CMK (cell line): Measurements from ENCODE around the gene THOC6.
"Not testable (repeated sequence)": the region's sequence is repeated elsewhere in the genome, so short reads cannot be mapped to it uniquely, and the experiment has no call there.

Source experiments
- DNase-seq: peaks from one replicate; pipeline ENCODE4 v3.0.0-alpha.2; 2010; ENCODE audit warnings: low read depth

THOC6 gene

DNA sequence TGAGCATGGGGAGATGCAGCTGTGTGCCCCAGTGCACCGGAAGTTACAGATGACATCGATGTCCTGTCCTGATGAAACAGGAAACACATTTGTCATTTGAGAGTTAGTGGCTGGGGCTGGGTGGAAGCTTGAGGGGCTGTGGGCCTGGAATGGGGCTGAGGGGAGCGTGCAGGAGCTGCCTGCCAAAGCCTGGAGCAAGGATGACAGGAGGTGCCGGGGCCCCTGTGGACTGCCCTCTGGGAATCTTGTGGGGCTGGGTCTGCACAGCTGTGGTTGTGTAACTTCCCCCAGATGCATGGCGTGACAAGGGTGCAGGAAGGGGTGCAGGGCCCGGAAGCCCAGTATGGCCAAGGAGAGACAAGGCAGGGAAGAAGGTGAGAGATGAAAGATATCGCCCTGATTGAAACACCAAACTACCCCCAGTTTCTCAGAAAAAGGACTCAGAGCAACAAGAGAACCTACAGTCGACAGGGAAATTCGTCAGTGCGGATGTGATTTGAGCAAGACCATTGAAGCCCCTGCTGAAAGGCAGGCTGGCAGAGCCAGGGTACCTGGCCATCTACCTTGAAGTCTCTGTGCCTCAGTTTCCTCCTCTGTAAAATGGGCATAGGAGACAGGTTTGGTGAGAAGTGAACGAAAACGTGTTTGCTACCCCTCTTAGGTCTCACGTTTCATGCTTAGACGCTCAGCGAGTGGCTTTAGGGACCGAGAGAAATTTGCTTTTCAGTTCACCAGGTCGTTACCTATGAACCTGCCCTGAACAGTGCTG lies 31.3 kb downstream of the THOC6 start:
- DNase-seq: peak; percentile 74

GRCh38 chr16:3055734-3056115 lies 31.9 kb downstream of the THOC6 start:
- not testable (repeated sequence) for DNase-seq

DNA sequence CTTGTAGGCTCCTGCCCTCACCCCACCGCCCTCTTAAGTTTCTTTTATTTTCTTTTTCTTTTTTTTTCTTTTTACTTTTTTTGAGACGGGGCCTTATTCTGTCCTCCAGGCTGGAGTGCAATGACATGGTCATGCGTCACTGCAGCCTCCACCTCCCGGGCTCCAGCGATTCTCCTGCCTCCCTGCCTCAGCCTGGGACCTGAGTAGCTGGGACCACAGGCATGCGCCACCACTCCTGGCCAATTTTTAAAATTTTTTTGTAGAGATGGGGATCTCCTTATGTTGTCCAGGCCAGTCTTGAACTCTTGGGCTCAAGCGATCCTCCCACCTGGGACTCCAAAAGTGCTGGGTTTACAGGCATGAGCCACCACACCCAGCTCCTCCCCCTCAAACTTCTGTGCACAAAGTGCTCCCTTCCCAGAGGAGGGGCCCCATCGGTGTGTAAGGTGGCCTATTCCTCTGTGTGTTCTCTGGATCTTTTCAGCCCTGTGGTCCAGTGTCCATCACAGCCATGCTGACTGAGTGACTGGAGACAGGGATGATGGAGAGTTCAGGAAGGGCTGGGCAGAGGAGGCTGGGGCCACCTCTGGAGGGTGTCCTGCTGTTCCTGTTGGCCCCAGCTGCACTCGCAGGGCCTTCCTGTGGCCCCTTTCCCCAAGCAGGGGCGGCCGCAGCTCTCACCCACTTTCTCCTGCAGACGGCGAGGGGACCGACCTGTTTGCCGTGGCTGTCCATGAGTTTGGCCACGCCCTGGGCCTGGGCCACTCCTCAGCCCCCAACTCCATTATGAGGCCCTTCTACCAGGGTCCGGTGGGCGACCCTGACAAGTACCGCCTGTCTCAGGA lies 32.7 kb downstream of the THOC6 start:
- DNase-seq: no peak

DNA sequence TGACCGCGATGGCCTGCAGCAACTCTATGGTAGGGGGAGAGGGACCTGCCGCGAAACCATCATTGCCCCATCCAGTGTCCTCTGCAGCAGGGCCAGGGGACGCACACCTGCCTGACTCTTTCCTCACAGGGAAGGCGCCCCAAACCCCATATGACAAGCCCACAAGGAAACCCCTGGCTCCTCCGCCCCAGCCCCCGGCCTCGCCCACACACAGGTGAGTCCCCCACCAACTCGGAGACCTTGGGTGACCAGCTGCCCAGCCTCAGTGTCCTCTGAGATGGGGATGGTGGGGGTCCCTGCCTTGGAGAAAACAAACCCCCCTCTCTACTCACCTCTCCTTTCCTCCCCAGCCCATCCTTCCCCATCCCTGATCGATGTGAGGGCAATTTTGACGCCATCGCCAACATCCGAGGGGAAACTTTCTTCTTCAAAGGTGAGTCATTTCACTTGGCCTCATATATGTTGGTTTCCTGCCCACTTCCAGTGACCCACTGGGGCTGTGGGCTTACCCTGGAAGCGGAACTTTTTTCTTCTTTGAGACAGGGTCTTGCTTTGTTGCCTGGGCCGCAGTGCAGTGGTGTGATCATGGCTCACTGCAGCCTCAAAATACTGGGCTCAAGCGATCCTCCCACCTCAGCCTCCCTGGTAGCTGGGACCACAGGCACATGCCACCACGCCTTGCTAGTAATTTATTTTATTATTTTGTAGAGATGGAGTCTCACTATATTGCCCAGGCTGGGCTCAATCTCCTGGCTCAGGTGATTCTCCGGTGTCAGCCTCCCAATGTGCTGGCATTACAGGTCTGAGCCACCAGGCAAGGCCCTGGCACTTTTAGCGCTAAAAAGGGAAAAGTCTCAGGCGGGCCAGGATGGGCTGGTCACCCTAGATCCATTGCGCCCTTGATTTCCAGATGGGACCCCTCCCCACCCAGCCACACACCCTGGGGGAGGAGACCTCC lies 33.6 kb downstream of the THOC6 start:
- no peak for DNase-seq

DNA sequence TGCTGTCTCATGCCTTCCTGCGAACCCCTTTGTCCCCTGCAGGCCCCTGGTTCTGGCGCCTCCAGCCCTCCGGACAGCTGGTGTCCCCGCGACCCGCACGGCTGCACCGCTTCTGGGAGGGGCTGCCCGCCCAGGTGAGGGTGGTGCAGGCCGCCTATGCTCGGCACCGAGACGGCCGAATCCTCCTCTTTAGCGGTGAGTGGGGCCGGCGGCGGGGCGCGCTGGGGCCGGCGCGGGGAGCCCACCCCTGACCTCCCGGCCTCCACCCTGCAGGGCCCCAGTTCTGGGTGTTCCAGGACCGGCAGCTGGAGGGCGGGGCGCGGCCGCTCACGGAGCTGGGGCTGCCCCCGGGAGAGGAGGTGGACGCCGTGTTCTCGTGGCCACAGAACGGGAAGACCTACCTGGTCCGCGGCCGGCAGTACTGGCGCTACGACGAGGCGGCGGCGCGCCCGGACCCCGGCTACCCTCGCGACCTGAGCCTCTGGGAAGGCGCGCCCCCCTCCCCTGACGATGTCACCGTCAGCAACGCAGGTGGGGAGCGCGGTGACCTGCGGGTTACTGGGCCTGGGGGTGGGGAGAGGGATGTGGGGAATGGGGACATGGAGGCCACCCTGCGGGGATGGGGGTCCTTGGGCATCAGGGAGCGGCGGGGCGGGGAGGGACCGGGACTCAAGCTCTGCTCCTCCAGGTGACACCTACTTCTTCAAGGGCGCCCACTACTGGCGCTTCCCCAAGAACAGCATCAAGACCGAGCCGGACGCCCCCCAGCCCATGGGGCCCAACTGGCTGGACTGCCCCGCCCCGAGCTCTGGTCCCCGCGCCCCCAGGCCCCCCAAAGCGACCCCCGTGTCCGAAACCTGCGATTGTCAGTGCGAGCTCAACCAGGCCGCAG lies 34.5 kb downstream of the THOC6 start:
- peak; percentile 43 for DNase-seq

GRCh38 chr16:3059041-3059722 lies 35.3 kb downstream of the THOC6 start:
- DNase-seq: peak; percentile 91

- DNase-seq: no peak
These were observed 35.9 kb downstream of the THOC6 start for GRCh38 chr16:3059723-3060242.

GRCh38 chr16:3060339-3061127 lies 36.7 kb downstream of the THOC6 start:
- no peak for DNase-seq

DNA sequence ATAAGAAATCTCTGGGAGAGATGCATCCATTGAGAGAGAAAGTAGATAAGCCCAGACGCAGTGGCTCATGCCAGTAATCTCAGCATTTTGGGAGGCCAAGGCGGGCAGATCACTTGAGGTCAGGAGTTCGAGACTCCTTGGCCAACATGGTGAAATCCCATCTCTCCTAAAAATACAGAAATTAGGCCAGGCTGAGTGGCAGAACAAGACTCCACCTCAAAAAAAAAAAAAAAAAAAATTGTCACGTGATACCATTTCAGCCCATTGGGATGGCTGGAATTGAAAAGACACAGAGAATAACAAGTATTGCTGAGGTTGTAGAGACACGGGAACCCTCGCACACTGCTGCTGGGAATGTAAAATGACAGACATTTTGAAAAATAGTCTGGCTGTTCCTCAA lies 38.7 kb downstream of the THOC6 start:
- DNase-seq: no peak

- no peak for DNase-seq
These were observed 40.0 kb downstream of the THOC6 start for GRCh38 chr16:3063625-3064386.

DNA sequence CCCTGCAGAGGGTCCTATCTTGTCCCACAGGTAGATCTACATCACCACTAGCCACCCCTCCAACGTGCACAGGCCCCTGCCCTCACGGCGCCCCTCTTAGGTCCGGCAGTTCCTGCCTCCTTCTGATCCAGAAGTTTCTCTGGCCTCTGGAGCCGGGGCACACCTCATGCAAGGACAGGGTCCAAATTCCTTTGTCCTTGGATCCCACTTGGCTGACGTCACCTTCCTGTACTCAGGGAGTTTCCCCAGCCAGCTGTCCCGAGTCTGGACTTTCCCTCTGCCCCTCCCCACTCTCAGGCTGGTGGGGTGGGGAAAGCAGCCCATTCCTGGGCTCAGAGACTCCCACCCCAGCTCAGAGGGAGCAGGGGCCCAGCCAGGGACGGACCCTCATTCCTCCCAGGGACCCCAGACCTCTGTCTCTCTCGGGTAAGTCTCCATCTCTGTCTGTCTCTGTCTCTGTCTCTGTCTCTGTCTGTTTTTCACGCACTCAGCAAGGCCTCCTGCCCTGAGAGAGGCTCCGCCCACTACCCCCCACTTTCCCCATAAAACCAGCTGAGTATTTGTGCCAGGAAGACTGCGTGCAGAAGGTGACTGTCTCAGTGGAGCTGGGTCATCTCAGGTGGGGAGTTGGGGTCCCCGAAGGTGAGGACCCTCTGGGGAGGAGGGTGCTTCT lies 41.4 kb downstream of the THOC6 start, which contains the start of gene IL32:
Gene IL32, plus strand, starts transcription at position 572 of the 673 bp plus-strand sequence. CDS start 172 bp downstream, outside the sequence.
- no peak for DNase-seq

- DNase-seq: no peak
These were observed 42.1 kb downstream of the THOC6 start for GRCh38 chr16:3065742-3066439.

- DNase-seq: no peak
These were observed 42.6 kb downstream of the THOC6 start for GRCh38 chr16:3066440-3066748.

GRCh38 chr16:3068487-3068886 lies 44.7 kb downstream of the THOC6 start:
- no peak for DNase-seq

DNA sequence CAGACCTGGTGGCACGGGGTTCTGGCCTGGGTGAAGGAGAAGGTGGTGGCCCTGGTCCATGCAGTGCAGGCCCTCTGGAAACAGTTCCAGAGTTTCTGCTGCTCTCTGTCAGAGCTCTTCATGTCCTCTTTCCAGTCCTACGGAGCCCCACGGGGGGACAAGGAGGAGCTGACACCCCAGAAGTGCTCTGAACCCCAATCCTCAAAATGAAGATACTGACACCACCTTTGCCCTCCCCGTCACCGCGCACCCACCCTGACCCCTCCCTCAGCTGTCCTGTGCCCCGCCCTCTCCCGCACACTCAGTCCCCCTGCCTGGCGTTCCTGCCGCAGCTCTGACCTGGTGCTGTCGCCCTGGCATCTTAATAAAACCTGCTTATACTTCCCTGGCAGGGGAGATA lies 45.3 kb downstream of the THOC6 start:
- not testable (repeated sequence) for DNase-seq

- DNase-seq: no peak
These were observed 46.8 kb downstream of the THOC6 start for GRCh38 chr16:3070608-3071111.

DNA sequence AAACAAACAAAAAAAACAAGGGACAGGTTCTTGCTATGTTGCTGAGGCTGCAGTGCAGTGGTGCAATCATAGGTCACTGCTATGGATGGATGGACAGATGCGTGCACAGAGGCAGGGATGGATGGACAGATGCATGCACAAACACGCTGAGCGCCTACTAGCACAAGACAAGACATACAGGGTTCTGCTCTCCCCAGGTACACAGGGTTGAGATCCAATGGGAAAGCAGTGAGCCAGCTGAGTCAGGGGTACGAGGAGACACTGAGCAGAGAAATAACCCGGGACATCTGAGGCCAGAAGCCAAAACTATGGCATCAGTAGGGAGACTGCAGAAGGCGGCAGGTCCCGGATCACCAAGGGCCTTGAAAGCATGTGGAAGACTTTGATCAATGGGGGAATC lies 47.8 kb downstream of the THOC6 start:
- DNase-seq: no peak
